Gastroesophageal sphincter (tissue), 3 donors: ENCODE results near the gene SEC14L3.

Experiments used
- CTCF ChIP-seq, 4 experiments: fragments of 200-600 bp in 2 of 4; fragments of 450-650 bp in 2 of 4; sonication (generic) in 1 of 4; IDR thresholded peaks; one replicate each; pipeline ENCODE4 v1.5.1; 2017 to 2019; ENCODE audit warnings: antibody characterized with exemption in 4 of 4, mild to moderate bottlenecking in 2 of 4, moderate library complexity in 2 of 4
- POLR2A ChIP-seq, 2 donors: fragments of 450-650 bp; IDR thresholded peaks; one replicate each; pipeline ENCODE4 v1.6.1; 2017; ENCODE audit warnings: antibody characterized with exemption in 2 of 2, mild to moderate bottlenecking in 2 of 2, moderate library complexity in 1 of 2

GRCh38 chr22:30474121-30474520, 2.3 kb upstream of the SEC14L3 start:
- TF ChIP-seq CTCF (IDR thresholded peaks at IDR 0.05) (no peak), POLR2A (IDR thresholded peaks at IDR 0.05) (no peak)
